GM12892 (cell line): ENCODE results near the gene GALNT13.
"Not testable (repeated sequence)": the region's sequence is repeated elsewhere in the genome, so short reads cannot be mapped to it uniquely, and the experiment has no call there.

Experiments used
- POLR2AphosphoS5 ChIP-seq: IDR thresholded peaks from 2 replicates; pipeline ENCODE4 v1.6.1; 2011; ENCODE audit warnings: low read depth, low read length, control low read depth
- TAF1 ChIP-seq: IDR thresholded peaks from 2 replicates; pipeline ENCODE4 v1.6.1; 2011; ENCODE audit warnings: low read depth, mild to moderate bottlenecking, control low read depth, low read length, borderline replicate concordance

GRCh38 chr2:154471492-154471891 is 599.8 kb downstream of the GALNT13 start:
- not testable (repeated sequence) for TF ChIP-seq POLR2AphosphoS5, TAF1
